ENCODE data around the gene KRTAP10-4. TPM values are rescaled to one million over a fixed set of nuclear protein-coding genes. Genes with fewer than 3 reads are reported as not detected.
"Not testable (repeated sequence)": the region's sequence is repeated elsewhere in the genome, so short reads cannot be mapped to it uniquely, and the experiment has no call there.

KRTAP10-4 gene
- total RNA-seq, 2 donors from 2014 or later = not detected

- DNase-seq (ENCODE audit: low spot score) (no peak), ATAC-seq (no peak)
- H3K4me3 Mint-ChIP-seq = no peak overlapping the region
- peaks cover 12% of the 10 kb centered on the region for H3K9me3 Mint-ChIP-seq
- peaks cover 18% of the 10 kb centered on the region for H3K36me3 Mint-ChIP-seq
- H3K4me1 Mint-ChIP-seq (ENCODE audit: low read depth in 2 of 2) = peaks cover 8 to 10% of the 10 kb centered on the region in 2 donors
- H3K27ac Mint-ChIP-seq = no peak overlapping the region
- H3K27me3 Mint-ChIP-seq = peaks cover 5 to 6% of the 10 kb centered on the region in 2 donors
These were observed 30.8 kb upstream of the KRTAP10-4 start for GRCh38 chr21:44542716-44543115.

- Mint-ChIP-seq H3K36me3 (peaks cover 21% of the 10 kb centered on the region), H3K27me3 (peaks cover 0 to 13% of the 10 kb centered on the region in 2 donors), H3K4me3 (no peak overlapping the region), H3K27ac (no peak overlapping the region), H3K4me1 (ENCODE audit: low read depth in 2 of 2) (peaks cover 10 to 20% of the 10 kb centered on the region in 2 donors), H3K9me3 (peaks cover 12% of the 10 kb centered on the region)
- no peak for ATAC-seq
- no peak for DNase-seq (ENCODE audit: low spot score)
These were observed 29.0 kb upstream of the KRTAP10-4 start for GRCh38 chr21:44544566-44544965.

GRCh38 chr21:44547656-44548331 is 25.7 kb upstream of the KRTAP10-4 start:
- peaks cover 21% of the 10 kb centered on the region for H3K36me3 Mint-ChIP-seq
- DNase-seq (ENCODE audit: low spot score) (no peak), ATAC-seq (peak in 1 of 2 donors; percentile 64)
- peak overlapping the region; percentile 64 for H3K4me3 Mint-ChIP-seq
- H3K9me3 Mint-ChIP-seq = peaks cover 12% of the 10 kb centered on the region
- H3K27me3 Mint-ChIP-seq = peaks cover 0 to 7% of the 10 kb centered on the region in 2 donors
- peak overlapping the region; percentile 70 to 87 for H3K27ac Mint-ChIP-seq
- peaks cover 10 to 24% of the 10 kb centered on the region in 2 donors for H3K4me1 Mint-ChIP-seq (ENCODE audit: low read depth in 2 of 2)

- H3K4me3 Mint-ChIP-seq = no peak overlapping the region
- H3K27me3 Mint-ChIP-seq = peaks cover 0 to 7% of the 10 kb centered on the region in 2 donors
- no peak for ATAC-seq
- no peak for DNase-seq (ENCODE audit: low spot score)
- H3K36me3 Mint-ChIP-seq = peaks cover 21% of the 10 kb centered on the region
- H3K9me3 Mint-ChIP-seq = peaks cover 12% of the 10 kb centered on the region
- H3K27ac Mint-ChIP-seq = no peak overlapping the region
- H3K4me1 Mint-ChIP-seq (ENCODE audit: low read depth in 2 of 2) = peaks cover 10 to 24% of the 10 kb centered on the region in 2 donors
These were observed 25.1 kb upstream of the KRTAP10-4 start for GRCh38 chr21:44548381-44548780.

DNA sequence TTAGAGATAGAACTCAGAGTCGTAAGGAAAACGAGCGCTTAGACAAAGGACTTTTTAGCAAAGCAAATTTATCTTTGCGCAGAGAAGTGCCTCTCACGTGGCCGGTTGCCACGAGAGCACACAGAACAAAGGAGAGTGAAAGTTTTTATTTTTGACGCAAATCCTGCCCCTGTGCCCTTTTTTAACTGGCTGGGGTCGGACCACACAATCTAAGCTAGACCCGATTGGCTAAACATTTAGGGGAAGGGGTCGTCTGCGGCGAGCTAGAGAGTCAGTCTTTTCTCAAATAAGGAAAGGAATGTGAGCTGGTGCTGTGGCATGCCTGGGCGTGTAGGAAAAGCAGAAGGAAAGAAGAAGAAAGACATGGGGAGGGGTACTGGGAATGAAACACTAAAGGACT is 24.6 kb upstream of the KRTAP10-4 start:
- Mint-ChIP-seq H3K27ac (no peak overlapping the region), H3K4me3 (no peak overlapping the region), H3K27me3 (peaks cover 0 to 7% of the 10 kb centered on the region in 2 donors), H3K9me3 (peaks cover 12% of the 10 kb centered on the region), H3K36me3 (peaks cover 21% of the 10 kb centered on the region), H3K4me1 (ENCODE audit: low read depth in 2 of 2) (peaks cover 10 to 24% of the 10 kb centered on the region in 2 donors)
- ATAC-seq (no peak), DNase-seq (ENCODE audit: low spot score) (no peak)

DNA sequence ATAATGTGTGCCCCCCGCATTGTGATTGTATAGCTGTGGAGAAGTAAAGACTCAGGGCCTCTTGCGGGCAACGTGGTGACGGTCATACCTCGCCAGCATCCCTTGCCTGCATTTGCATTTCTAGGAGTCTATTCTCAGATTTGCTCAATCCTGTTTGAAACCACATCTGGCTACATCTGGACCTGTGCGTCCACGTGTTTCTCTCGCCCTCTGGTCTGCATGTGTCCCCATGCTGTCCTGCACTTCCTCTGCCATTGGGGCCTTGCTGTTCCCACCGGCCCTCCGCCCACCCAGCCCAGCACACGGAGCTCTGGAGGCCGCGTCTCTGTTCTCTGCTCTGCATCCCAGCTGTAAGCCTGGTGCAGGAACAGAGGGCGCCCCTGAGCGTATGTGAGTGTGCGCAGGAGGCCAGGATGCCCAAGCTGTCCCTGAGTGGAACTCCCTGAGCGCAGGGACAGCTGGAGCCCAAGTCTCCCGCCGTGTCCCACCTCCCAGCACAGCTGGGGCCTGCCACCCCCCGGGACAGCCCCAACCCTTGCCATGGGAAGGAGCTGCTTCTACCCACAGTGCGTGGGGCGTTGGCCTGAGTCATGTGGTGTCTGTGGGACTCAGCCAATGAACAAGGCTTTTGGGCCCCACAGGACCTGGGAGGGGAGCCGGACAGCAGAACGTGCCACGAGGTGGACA is 23.9 kb upstream of the KRTAP10-4 start:
- DNase-seq (ENCODE audit: low spot score) (no peak), ATAC-seq (peak; percentile 41 to 46)
- Mint-ChIP-seq H3K36me3 (peaks cover 21% of the 10 kb centered on the region), H3K27me3 (peaks cover 0 to 8% of the 10 kb centered on the region in 2 donors), H3K4me3 (no peak overlapping the region), H3K9me3 (peaks cover 12% of the 10 kb centered on the region), H3K27ac (no peak overlapping the region), H3K4me1 (ENCODE audit: low read depth in 2 of 2) (peaks cover 10 to 24% of the 10 kb centered on the region in 2 donors)

DNA sequence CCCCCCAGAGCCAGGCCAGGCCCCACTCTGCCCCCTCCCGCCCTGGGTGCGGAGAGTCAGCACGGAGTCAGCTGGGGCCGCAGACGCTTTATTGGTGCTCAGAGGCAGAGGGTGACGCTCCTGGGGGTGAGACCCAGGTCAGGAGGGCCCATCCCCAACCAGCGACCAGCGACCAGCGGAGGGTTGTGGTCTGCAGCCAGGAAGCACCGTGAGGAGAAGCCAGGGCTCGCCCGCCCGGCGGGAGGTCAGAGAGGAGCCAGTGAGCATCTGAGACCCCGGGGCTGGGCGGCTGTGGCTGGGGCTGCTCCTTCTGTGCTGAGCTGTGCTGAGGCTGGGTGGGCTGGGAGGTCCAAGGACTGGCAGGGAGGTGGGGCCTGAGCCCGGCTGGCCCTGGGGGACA is 23.2 kb upstream of the KRTAP10-4 start:
- not testable (repeated sequence) for DNase-seq (ENCODE audit: low spot score); H3K27ac Mint-ChIP-seq; H3K4me3 Mint-ChIP-seq
- Mint-ChIP-seq H3K9me3 (peaks cover 12% of the 10 kb centered on the region), H3K4me1 (ENCODE audit: low read depth in 2 of 2) (peaks cover 10 to 24% of the 10 kb centered on the region in 2 donors), H3K36me3 (peaks cover 20% of the 10 kb centered on the region), H3K27me3 (peaks cover 3 to 11% of the 10 kb centered on the region in 2 donors)
- peak; percentile 34 to 53 for ATAC-seq

DNA sequence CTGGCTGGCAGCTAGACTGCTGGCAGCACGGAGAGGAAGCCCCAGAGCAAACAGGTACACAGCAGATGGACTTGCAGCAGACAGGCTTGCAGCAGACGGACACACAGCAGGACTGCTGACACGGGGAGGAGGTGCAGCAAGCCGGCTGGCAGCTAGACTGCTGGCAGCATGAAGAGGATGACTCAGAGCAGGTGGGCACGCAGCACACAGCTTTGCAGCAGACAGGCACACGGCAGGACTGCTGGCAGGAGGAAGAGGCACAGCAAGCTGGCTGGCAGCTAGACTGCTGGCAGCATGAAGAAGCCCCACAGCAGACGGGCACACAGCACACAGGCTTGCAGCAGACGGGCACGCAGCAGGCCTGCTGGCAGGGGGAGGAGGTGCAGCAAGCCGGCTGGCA is 22.7 kb upstream of the KRTAP10-4 start:
- Mint-ChIP-seq H3K27ac (no peak overlapping the region), H3K27me3 (peaks cover 3 to 11% of the 10 kb centered on the region in 2 donors), H3K9me3 (peaks cover 8% of the 10 kb centered on the region)

DNA sequence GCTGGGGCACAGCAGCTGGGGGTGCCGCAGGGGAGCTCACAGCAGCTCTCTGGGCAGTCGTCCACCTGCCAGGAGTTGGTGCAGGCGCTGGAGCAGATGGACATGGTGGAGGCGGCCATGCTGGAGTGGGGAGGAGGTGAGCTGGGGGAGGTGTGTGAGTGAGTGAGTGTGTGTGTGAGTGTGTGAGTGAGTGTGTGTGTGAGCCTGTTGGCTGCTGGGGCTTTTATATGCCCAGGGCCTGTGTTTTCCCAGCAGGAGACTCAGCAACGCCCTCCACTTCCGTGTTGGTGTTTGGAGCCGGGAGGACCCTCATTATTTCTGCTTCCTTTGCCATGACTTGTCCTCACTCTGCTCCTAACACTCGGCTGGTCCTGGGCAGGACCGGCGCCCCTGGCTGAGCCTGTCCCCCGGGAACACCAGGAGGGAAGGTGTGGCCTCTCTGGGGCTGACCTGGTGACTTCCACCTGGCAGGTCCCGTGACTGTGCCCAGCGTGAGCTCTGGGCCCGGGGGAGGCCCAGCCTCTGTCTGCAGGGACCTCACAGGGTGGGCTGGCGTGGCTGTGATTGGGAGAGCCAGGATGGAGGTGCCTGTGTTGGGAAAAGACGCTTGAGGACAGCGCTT is 22.1 kb upstream of the KRTAP10-4 start, which contains the start of gene KRTAP10-2:
Gene KRTAP10-2 (minus strand): TSS at position 166 of the 622 bp plus-strand sequence. CDS start 47 bp downstream, at position 119.
- H3K27me3 Mint-ChIP-seq = peaks cover 3 to 11% of the 10 kb centered on the region in 2 donors
- H3K36me3 Mint-ChIP-seq = peaks cover 15% of the 10 kb centered on the region
- peaks cover 10 to 24% of the 10 kb centered on the region in 2 donors for H3K4me1 Mint-ChIP-seq (ENCODE audit: low read depth in 2 of 2)
- DNase-seq (ENCODE audit: low spot score) = no peak
- no peak for ATAC-seq
- H3K4me3 Mint-ChIP-seq = no peak within 1 kb of the TSS
- no peak within 1 kb of the TSS for H3K27ac Mint-ChIP-seq
- H3K9me3 Mint-ChIP-seq = peaks cover 8% of the 10 kb centered on the region

More for the DNA sequence above, 22.7 kb upstream of the KRTAP10-4 start:
- H3K36me3 Mint-ChIP-seq = peaks cover 15% of the 10 kb centered on the region
- DNase-seq (ENCODE audit: low spot score) (no peak), ATAC-seq (no peak)
- H3K4me1 Mint-ChIP-seq (ENCODE audit: low read depth in 2 of 2) = peaks cover 10 to 24% of the 10 kb centered on the region in 2 donors
- no peak overlapping the region for H3K4me3 Mint-ChIP-seq

DNA sequence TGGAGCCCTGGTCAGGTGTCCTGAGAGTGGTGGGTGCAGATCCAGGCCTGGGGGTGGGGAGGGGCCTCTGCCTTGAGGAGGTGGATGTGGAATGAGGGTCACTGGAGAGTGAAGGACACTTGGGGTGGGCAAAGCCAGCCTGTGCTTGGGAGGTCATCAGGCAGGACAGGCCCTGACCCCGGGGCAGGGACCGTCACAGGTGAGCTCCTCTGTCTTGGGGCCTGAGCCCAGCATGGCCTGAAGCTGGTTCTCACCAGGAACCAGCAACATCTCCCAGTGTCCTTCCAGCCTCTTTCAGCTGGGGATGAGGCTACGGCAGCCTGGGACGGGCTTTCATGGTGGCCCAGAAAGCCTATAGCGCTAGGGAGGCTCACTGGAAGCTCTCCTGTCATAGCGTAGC is 21.4 kb upstream of the KRTAP10-4 start:
- ATAC-seq (no peak), DNase-seq (ENCODE audit: low spot score) (no peak)
- H3K4me3 Mint-ChIP-seq = no peak overlapping the region
- H3K27me3 Mint-ChIP-seq = peaks cover 5 to 11% of the 10 kb centered on the region in 2 donors
- H3K4me1 Mint-ChIP-seq (ENCODE audit: low read depth in 2 of 2) = peaks cover 8 to 19% of the 10 kb centered on the region in 2 donors
- no peak overlapping the region for H3K27ac Mint-ChIP-seq
- H3K9me3 Mint-ChIP-seq = peaks cover 3% of the 10 kb centered on the region
- H3K36me3 Mint-ChIP-seq = peaks cover 8% of the 10 kb centered on the region

DNA sequence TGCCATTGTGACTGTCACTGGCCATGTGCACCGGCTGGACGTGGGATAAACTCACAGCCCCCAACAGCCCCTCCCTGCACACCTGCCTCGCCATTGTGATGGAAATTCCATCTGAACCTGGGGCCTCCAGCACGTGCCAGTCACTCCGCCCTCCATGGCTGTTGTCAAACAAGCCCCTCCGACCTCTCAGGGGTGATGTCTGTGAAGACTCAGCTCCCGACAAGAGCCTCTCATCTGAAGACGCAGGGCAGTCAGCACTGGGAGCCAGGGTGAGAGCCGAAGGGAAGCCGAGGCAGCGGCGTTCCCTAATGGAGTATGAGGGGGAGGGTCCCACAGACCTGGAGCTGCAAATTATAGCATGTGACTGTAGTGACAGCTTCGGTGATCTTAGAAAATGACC is 20.8 kb upstream of the KRTAP10-4 start:
- no peak overlapping the region for H3K27ac Mint-ChIP-seq
- DNase-seq (ENCODE audit: low spot score) (no peak), ATAC-seq (no peak)

GRCh38 chr21:44555200-44555875 is 18.2 kb upstream of the KRTAP10-4 start:
- no peak overlapping the region for H3K4me3 Mint-ChIP-seq
- no peak overlapping the region for H3K27ac Mint-ChIP-seq
- H3K27me3 Mint-ChIP-seq = peaks cover 10 to 12% of the 10 kb centered on the region in 2 donors
- ATAC-seq (no peak), DNase-seq (ENCODE audit: low spot score) (no peak)
- H3K4me1 Mint-ChIP-seq (ENCODE audit: low read depth in 2 of 2) = peaks cover 0 to 3% of the 10 kb centered on the region in 2 donors
- no peaks in the 10 kb centered on the region for H3K36me3 Mint-ChIP-seq
- no peaks in the 10 kb centered on the region for H3K9me3 Mint-ChIP-seq

More for the DNA sequence above, 20.8 kb upstream of the KRTAP10-4 start:
- H3K9me3 Mint-ChIP-seq = no peaks in the 10 kb centered on the region
- H3K4me3 Mint-ChIP-seq = no peak overlapping the region
- H3K27me3 Mint-ChIP-seq = peaks cover 6 to 11% of the 10 kb centered on the region in 2 donors
- peaks cover 3% of the 10 kb centered on the region for H3K36me3 Mint-ChIP-seq
- peaks cover 3 to 14% of the 10 kb centered on the region in 2 donors for H3K4me1 Mint-ChIP-seq (ENCODE audit: low read depth in 2 of 2)

GRCh38 chr21:44556879-44557278 is 16.6 kb upstream of the KRTAP10-4 start:
- Mint-ChIP-seq H3K4me1 (ENCODE audit: low read depth in 2 of 2) (no peaks in the 10 kb centered on the region), H3K27ac (no peak overlapping the region), H3K9me3 (peaks cover 4% of the 10 kb centered on the region), H3K36me3 (peaks cover 6% of the 10 kb centered on the region), H3K4me3 (no peak overlapping the region), H3K27me3 (peaks cover 10 to 17% of the 10 kb centered on the region in 2 donors)
- DNase-seq (ENCODE audit: low spot score) (no peak), ATAC-seq (no peak)

Measured in natural killer cell treated with Interleukin-12 subunit alpha and Interleukin-12 subunit beta and Interleukin-15 and Interleukin-18, amount 100 ng/mL, for 72 hours (primary cell).